Skin epidermis (tissue), 12 donors: ENCODE measurements around the gene TRPC4AP.

Experiments used
- H3K27ac ChIP-seq, 21 experiments: fragments of 200-600 bp; sonication (generic) in 11 of 21; one replicate each; pipeline ENCODE4 v1.5.0; 2020; ENCODE audit warnings: mild to moderate bottlenecking in 3 of 21, inconsistent platforms in 2 of 21, moderate library complexity in 2 of 21
- H3K4me3 ChIP-seq, 7 experiments: fragments of 200-600 bp; sonication (generic) in 2 of 7; one replicate each; pipeline ENCODE4 v1.5.0; 2020; ENCODE audit warnings: inconsistent platforms in 2 of 7, mild to moderate bottlenecking in 2 of 7, moderate library complexity in 1 of 7

The TRPC4AP gene

DNA sequence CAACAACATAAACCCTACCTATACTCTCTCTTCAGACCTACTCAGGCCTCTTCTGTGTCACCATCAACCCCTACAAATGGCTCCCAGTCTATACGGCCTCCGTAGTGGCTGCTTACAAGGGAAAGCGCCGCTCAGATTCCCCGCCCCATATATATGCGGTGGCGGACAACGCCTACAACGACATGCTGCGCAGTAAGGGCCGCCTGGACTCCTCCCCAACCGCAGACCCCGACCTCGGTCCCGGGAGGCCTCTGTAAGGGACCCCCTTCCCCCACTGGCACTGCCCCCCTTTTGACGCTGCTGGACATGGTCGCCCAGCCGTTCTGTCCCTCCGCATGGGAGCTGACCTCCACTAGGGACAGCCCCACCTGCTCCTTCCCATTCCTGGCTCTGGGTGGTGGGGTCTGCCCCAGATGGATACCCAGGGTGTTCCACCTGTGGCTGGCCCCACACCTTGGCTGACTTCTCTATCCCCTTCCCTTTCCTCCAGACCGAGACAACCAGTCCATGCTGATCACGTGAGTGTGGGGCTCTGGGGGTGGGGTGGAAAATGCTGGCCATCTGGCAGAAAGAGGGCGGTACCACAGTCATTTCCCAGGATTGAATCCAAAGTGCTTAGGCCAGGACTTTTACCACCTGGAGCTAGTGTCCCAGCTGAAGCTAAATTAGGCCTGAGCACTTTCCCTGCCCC lies 111.9 kb downstream of the TRPC4AP start:
- no peak overlapping the region for H3K27ac ChIP-seq
- H3K4me3 ChIP-seq = no peak overlapping the region

GRCh38 chr20:34979366-34980153 lies 113.0 kb downstream of the TRPC4AP start:
- Histone ChIP-seq H3K27ac (no peak overlapping the region), H3K4me3 (no peak overlapping the region)

DNA sequence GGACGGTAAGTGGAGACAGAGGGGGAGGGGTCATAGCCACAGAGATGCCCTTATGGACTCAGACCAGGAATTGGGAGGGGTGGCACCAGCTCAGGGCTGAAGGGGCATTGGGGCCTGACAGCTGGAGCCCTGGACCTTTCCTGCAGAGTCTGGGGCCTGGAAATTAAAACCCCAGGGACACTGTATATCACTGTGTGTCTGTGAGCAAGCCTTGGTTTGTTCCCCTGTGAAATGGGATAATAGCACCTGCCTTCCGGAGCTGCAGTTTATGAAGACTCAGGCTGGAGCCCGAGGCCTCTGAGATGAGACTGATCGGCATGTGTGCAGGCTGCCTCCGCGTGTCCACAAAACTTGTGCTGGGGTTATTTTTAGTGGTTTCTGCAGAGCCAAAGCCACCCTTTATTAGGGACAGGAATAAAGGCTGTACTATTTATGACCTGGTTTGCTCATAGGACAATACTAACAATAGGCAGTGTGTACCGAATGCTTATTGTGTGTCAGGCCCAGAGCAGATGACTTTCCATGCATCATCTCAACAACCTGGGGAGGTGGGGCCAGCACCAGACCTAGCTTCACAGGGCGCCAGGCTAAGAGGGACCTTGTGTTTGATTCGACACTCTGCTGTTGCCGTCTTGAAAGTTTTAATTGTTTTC lies 114.4 kb downstream of the TRPC4AP start:
- H3K27ac ChIP-seq = no peak overlapping the region
- H3K4me3 ChIP-seq = no peak overlapping the region

- Histone ChIP-seq H3K4me3 (no peak overlapping the region), H3K27ac (no peak overlapping the region)
Measured at GRCh38 chr20:34977365-34978091, 115.1 kb downstream of the TRPC4AP start.

DNA sequence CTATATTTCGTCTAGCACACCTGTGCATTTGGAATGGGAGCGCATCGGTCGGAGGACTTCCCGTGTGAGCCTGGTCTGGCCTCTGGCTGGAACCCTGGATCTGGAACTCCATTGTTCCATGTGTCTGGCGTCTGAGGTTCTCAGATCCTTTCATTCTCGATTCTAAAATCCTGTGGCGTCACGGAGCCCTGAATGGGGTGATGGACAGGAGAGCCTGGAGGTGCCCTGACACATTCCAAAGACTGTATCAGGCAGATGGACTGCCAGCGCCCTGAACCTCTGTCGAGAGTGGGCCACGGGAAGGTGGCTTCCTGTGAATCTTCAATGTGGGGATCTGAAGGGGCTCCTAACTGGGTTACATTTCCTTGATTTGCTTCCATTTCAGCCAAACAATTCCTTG lies 116.3 kb downstream of the TRPC4AP start:
- Histone ChIP-seq H3K27ac (no peak overlapping the region), H3K4me3 (no peak overlapping the region)

DNA sequence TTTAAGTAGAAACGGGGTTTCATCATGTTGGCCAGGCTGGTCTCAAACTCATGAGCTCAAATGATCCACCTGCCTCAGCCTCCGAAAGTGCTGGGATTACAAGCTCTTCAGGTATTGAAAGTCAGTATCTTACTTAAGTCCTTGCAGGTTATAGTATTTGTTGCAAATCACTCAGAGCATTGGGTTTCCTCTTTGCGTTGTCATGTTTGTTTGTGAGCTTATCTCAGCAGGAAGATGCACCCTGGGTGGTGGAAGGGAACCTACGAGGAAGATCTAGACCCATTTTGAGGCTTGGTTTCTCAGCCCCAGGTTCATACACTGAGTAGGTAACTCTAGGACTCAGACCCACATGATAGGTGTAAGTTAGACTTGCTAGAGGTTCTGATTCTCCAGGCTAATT lies 118.4 kb downstream of the TRPC4AP start:
- Histone ChIP-seq H3K27ac (no peak overlapping the region), H3K4me3 (no peak overlapping the region)

DNA sequence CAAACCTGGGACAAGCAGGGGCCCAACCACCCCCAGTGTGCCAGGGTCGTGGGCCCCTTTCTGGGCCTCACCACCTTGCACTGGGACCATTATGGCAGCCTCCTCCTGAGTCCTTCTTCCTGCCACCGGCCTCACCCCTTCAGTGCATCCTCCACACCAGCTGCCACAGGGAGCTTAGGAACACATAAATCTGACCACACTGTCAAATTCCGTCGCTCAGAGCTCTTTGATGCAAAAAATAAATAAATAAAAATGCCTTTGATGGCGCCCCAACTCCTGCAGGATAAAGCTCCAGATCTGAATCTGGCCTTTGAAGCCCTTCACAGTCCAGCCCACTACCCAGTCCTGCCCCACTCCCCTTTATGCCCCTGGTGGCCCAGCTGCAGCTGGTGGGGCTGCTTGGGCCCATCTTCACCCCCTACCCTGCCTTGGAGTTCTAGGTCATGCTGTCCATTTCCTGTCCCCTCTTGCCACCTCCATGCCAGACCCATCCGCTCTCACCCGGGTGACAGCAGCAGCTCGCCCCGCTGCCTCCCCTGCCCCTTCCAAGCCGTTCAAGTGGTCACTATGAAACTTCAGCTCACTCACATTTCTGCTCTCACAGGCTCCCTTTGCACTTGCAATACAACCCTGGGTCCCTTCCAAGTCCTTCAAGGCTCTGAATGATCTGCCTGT lies 120.9 kb downstream of the TRPC4AP start:
- Histone ChIP-seq H3K27ac (no peak overlapping the region), H3K4me3 (no peak overlapping the region)

GRCh38 chr20:34970846-34971560 lies 121.6 kb downstream of the TRPC4AP start:
- Histone ChIP-seq H3K4me3 (no peak overlapping the region), H3K27ac (no peak overlapping the region)

- Histone ChIP-seq H3K4me3 (no peak overlapping the region), H3K27ac (no peak overlapping the region)
Measured at GRCh38 chr20:34970193-34970840, 122.3 kb downstream of the TRPC4AP start.

GRCh38 chr20:34968042-34968775 lies 124.4 kb downstream of the TRPC4AP start:
- Histone ChIP-seq H3K27ac (no peak overlapping the region), H3K4me3 (no peak overlapping the region)

DNA sequence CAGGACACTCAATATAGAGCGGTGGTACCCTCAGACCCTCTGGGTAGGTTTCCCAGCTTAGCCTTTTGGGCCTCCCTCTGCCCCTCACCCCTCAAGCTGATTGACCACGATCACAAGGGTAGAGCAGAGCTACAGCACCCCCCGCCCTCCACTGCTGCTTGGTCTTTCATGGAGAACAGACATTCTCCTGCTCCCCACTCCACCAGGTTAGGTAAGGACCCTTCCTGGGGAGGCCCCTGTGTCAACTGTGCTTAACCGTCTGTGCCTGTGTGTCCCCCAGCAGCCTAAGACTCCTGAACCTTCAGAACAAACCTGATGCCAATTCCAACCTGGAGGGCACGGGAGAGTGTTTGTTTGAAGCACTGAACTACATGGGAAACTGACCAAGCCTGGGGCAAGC lies 125.2 kb downstream of the TRPC4AP start:
- no peak overlapping the region for H3K4me3 ChIP-seq

DNA sequence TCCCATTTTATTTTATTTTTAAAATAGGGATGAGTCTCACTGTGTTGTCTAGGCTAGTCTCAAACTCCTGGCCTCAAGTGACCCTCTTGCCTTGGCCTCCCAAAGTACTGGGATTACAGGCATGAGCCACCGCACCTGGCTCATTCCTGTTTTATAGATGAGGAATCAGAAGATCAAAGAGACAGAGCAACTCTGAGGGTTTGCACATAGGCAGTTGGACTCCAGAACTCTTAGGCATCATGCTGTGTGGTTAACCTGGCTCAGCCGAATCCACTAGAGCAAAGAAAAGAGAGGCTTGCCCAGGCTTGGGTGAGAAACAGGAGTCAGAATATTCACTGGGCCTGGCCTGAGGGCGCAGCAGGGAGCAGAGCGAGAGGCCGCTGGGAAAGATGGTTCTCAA lies 127.6 kb downstream of the TRPC4AP start:
- Histone ChIP-seq H3K27ac (no peak overlapping the region), H3K4me3 (no peak overlapping the region)

More for the DNA sequence above, 125.2 kb downstream of the TRPC4AP start:
- H3K27ac ChIP-seq = no peak overlapping the region

- H3K27ac ChIP-seq = no peak overlapping the region
- H3K4me3 ChIP-seq = no peak overlapping the region
Measured at GRCh38 chr20:34964486-34964885, 128.1 kb downstream of the TRPC4AP start.

- Histone ChIP-seq H3K4me3 (no peak overlapping the region), H3K27ac (peak overlapping the region in 2 of 21 experiments; percentile 91 to 93)
Measured at GRCh38 chr20:34956751-34957472, 135.7 kb downstream of the TRPC4AP start.

DNA sequence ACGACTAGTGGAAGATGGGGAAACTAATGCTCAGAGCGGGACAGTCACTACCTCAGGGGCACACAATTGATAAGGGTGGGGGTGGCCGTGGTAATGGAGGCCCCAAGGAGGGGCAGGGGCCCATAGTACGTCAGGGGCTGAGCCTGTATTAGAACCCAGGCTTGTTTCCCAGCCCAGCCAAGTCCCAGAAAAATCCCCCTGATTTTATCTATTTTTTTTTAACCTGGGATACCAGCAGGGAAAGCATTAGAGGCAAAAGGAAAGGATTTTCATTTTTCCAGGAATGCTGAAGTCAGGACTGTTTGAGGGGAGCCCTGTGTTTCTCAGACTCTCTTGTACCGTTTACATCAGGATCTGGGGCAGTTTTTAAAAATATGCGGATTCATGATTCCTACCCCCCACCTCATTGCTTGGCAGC lies 136.6 kb downstream of the TRPC4AP start:
- peak overlapping the region in 20 of 21 experiments; percentile 63 to 98 (median 89) for H3K27ac ChIP-seq
- peak overlapping the region; percentile 51 to 67 (median 57) for H3K4me3 ChIP-seq

DNA sequence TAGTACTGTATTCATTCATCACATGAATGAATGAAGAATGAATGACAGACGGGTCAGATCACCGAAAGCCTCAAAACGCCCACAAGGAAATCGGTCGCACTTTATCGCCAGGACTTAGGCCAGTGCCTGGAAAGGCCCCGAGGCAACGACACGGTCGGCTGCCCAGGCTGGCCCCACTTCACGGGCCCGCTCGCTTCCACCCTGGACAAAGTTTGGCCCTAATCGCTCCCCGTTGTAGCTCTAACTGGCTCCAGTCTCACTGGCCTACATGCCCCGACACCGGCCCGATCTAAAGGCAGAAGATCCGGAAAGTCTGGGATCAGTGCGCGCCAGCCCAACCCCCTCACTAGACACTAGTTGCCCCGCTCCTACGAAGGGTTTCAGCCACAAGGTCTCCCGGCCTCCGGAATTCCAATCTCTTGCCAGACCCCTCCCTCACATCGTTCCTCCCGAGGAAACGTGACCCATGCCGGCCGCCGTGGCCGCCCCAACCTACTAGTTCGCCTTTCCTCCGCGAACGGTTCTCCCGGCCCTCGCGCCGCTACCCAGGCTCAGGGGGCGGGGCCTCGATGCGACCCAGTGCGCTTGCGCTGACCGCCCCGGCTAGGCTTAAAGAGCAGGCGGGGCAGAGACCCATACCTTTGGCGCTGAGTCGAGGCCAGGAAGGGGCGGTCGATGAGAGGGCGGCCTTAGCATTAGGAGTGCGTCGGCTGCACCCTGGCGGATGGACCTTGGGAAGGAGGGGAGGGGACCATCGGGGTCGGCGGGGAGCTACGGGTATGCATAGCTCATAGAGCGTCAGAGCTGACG lies 137.2 kb downstream of the TRPC4AP start, which contains the start of the genes GSS and MYH7B:
Gene GSS, minus strand, starts transcription at position 576 of the 810 bp plus-strand sequence. CDS start 3,954 bp downstream, outside the sequence.
Gene MYH7B, plus strand, starts transcription at position 638 of the 810 bp plus-strand sequence. CDS start 22,138 bp downstream, outside the sequence.
- Histone ChIP-seq H3K27ac (peak within 1 kb of the TSS; percentile 60 to 98 (median 89)), H3K4me3 (peak within 1 kb of the TSS; percentile 51 to 67 (median 57))
